Omental fat pad (tissue), 4 donors: ENCODE measurements around the gene PNMA1. TPM values are rescaled to one million over a fixed set of nuclear protein-coding genes. Genes with fewer than 3 reads are reported as not detected.
"Not testable (repeated sequence)": the region's sequence is repeated elsewhere in the genome, so short reads cannot be mapped to it uniquely, and the experiment has no call there.

Experiments
- ATAC-seq: fragments of 150-250 bp; one replicate; pipeline ENCODE4 v1.9.1; 2016; ENCODE audit warnings: mild to moderate bottlenecking, moderate library complexity; ENCODE audit not compliant: low FRiP score
- DNase-seq: peaks from one replicate; pipeline ENCODE4 v3.0.0-alpha.2; 2019; ENCODE audit warnings: low spot score
- CTCF ChIP-seq, 3 donors: fragments of 450-650 bp; IDR thresholded peaks; one replicate each; pipeline ENCODE4 v1.5.1; 2016 to 2017; ENCODE audit warnings: antibody characterized with exemption in 3 of 3, mild to moderate bottlenecking in 3 of 3, moderate library complexity in 2 of 3
- total RNA-seq, 4 donors: library from RNA; depleted of rRNA; stranded (reverse); fragments of >200 nt; gene quantifications; one replicate each; pipeline ENCODE4 v1.1.0, GENCODE V29; 2016

PNMA1 gene
- total RNA-seq, 4 donors from 2014 or later: 14.8 to 22.6 (median 20.1) TPM

GRCh38 chr14:73714656-73715081 is 485 bp upstream of the PNMA1 start:
- TF ChIP-seq CTCF (IDR thresholded peaks at IDR 0.05): no peak
- ATAC-seq: no peak
- no peak for DNase-seq

GRCh38 chr14:73713206-73713802 is 880 bp downstream of the PNMA1 start:
- ATAC-seq (no peak), DNase-seq (no peak)
- TF ChIP-seq CTCF (IDR thresholded peaks at IDR 0.05): no peak

GRCh38 chr14:73712540-73713180 is 1.5 kb downstream of the PNMA1 start:
- DNase-seq: no peak
- TF ChIP-seq CTCF (IDR thresholded peaks at IDR 0.05): no peak
- ATAC-seq: no peak

GRCh38 chr14:73712071-73712506 is 2.1 kb downstream of the PNMA1 start:
- TF ChIP-seq CTCF (IDR thresholded peaks at IDR 0.05): no peak
- DNase-seq: no peak
- ATAC-seq: no peak

- no peak for DNase-seq
- ATAC-seq: no peak
- TF ChIP-seq CTCF (IDR thresholded peaks at IDR 0.05): no peak
These were observed 3.4 kb downstream of the PNMA1 start for GRCh38 chr14:73710737-73711136.

- TF ChIP-seq CTCF (IDR thresholded peaks at IDR 0.05): no peak
- no peak for DNase-seq
- no peak for ATAC-seq
These were observed 4.2 kb downstream of the PNMA1 start for GRCh38 chr14:73709904-73710469.

- not testable (repeated sequence) for DNase-seq, ATAC-seq
These were observed 6.1 kb downstream of the PNMA1 start for GRCh38 chr14:73708076-73708475.
